ENCODE results near the gene COL8A2.

The COL8A2 gene

GRCh38 chr1:36157115-36157903 is 32.3 kb upstream of the COL8A2 start:
- peak; percentile 83 for DNase-seq

- peak; percentile 89 for DNase-seq
Measured at GRCh38 chr1:36156329-36157114, 31.5 kb upstream of the COL8A2 start.

GRCh38 chr1:36155408-36156328 is 30.6 kb upstream of the COL8A2 start, which contains the start of gene MAP7D1:
Gene MAP7D1 (plus strand): TSS chr1:36156160. CDS start chr1:36156418, 258 bp downstream.
- DNase-seq: peak; percentile 91

GRCh38 chr1:36154765-36155407 is 29.9 kb upstream of the COL8A2 start:
- peak; percentile 71 for DNase-seq

GRCh38 chr1:36154335-36154734 is 29.3 kb upstream of the COL8A2 start:
- DNase-seq: no peak

- no peak for DNase-seq
Measured at GRCh38 chr1:36153476-36153875, 28.5 kb upstream of the COL8A2 start.

GRCh38 chr1:36151845-36152203 is 26.8 kb upstream of the COL8A2 start:
- DNase-seq: no peak

GRCh38 chr1:36151134-36151844 is 26.3 kb upstream of the COL8A2 start:
- DNase-seq: no peak

- peak; percentile 95 for DNase-seq
Measured at GRCh38 chr1:36150296-36151133, 25.5 kb upstream of the COL8A2 start.

- DNase-seq: no peak
Measured at GRCh38 chr1:36149973-36150295, 24.9 kb upstream of the COL8A2 start.

- peak; percentile 100 for DNase-seq
Measured at GRCh38 chr1:36149237-36149972, 24.4 kb upstream of the COL8A2 start, which contains the start of gene TRAPPC3. Gene TRAPPC3 (minus strand): TSS chr1:36149486. CDS start chr1:36149378, 108 bp downstream.

- DNase-seq: no peak
Measured at GRCh38 chr1:36148821-36149236, 23.8 kb upstream of the COL8A2 start.

GRCh38 chr1:36144413-36144812 is 19.4 kb upstream of the COL8A2 start:
- no peak for DNase-seq

- no peak for DNase-seq
Measured at GRCh38 chr1:36143424-36143823, 18.4 kb upstream of the COL8A2 start.

GRCh38 chr1:36142121-36142520 is 17.1 kb upstream of the COL8A2 start:
- no peak for DNase-seq

GRCh38 chr1:36139521-36139920 is 14.5 kb upstream of the COL8A2 start:
- no peak for DNase-seq

GRCh38 chr1:36137776-36138175 is 12.8 kb upstream of the COL8A2 start:
- no peak for DNase-seq

GRCh38 chr1:36137226-36137625 is 12.2 kb upstream of the COL8A2 start:
- peak; percentile 14 for DNase-seq

- DNase-seq: peak; percentile 66
Measured at GRCh38 chr1:36136535-36136934, 11.5 kb upstream of the COL8A2 start.

- DNase-seq: no peak
Measured at GRCh38 chr1:36135796-36136195, 10.8 kb upstream of the COL8A2 start.

Data from femur (tissue), 1 donor.